ENCODE results near the gene KLRF2.

GRCh38 chr12:9936591-9936990 lies 55.3 kb downstream of the KLRF2 start:
- no peak for TF ChIP-seq CTCF (IDR thresholded peaks at IDR 0.05)
- no peak for TF ChIP-seq POLR2A (IDR thresholded peaks at IDR 0.05)

Data from thyroid gland (tissue), 4 donors.